Measurements from ENCODE around the gene CDKN1C. TPM values are rescaled to one million over a fixed set of nuclear protein-coding genes. Genes with fewer than 3 reads are reported as not detected.

The CDKN1C gene
- polyA plus RNA-seq, 1 donor from 2014 or later = 36.7 TPM

DNA sequence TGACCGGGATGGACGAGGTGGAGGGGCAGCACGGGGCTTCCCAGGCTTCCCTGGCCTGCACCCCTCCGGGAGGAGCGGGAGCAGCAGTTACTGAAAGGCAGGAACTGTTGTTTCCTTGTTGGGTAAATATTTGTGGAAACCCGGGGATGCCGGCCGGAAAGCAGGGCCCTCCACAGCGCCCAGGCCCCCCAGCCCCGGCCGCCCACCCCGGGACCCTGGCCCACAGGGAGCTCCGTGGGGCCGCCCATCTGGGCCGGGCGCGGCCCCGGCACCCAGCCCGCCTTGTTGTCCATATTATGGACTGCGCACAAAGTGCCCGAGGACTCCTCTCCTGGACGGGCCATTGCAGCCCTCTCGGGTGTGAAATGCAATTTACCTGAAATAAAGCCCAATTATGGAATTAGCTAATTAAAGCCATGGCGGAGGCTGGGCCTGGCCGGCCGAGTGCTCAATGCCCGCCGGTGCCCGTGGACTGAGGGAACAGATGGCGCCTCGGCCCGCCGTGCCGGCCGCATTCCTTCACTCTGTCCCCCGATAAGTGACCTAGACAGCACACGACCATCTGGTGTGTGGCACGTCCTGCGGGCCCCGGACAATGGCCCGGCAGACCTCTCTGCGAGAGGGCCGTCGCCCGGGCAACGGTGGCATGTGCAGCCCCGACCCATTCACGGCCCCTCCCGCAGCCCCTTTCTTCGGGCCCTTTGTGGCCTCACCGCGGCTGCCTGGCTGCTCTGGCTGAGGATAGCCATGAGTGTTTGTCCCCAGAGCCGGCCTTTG, 35.4 kb downstream of the CDKN1C start:
- Histone ChIP-seq H3K4me3 (ENCODE audit: low read length) (no peak overlapping the region), H3F3A (ENCODE audit: insufficient read depth, low read length, poor library complexity, severe bottlenecking) (no peaks in the 10 kb centered on the region), H3K27me3 (ENCODE audit: insufficient read depth, low read depth, low read length) (no peaks in the 10 kb centered on the region), H3K79me2 (replicated peaks; ENCODE audit: insufficient read depth, low read length) (no peaks in the 10 kb centered on the region), H3K9me3 (ENCODE audit: low read length) (no peaks in the 10 kb centered on the region), H2AFZ (ENCODE audit: low read depth, low read length) (no peak overlapping the region), H3K9me2 (ENCODE audit: insufficient read depth, low read length) (no peaks in the 10 kb centered on the region), H3K36me3 (ENCODE audit: insufficient read depth, low read length) (no peaks in the 10 kb centered on the region), H3K9ac (ENCODE audit: low read length) (no peak overlapping the region), H3K27ac (ENCODE audit: low read length) (no peak overlapping the region), H4K20me1 (ENCODE audit: insufficient read depth) (no peaks in the 10 kb centered on the region), H3K4me2 (ENCODE audit: low read length) (no peak overlapping the region)
- TF ChIP-seq POLR2AphosphoS5 (IDR thresholded peaks at IDR 0.05) = no peak
- TF ChIP-seq, protein P1, sequence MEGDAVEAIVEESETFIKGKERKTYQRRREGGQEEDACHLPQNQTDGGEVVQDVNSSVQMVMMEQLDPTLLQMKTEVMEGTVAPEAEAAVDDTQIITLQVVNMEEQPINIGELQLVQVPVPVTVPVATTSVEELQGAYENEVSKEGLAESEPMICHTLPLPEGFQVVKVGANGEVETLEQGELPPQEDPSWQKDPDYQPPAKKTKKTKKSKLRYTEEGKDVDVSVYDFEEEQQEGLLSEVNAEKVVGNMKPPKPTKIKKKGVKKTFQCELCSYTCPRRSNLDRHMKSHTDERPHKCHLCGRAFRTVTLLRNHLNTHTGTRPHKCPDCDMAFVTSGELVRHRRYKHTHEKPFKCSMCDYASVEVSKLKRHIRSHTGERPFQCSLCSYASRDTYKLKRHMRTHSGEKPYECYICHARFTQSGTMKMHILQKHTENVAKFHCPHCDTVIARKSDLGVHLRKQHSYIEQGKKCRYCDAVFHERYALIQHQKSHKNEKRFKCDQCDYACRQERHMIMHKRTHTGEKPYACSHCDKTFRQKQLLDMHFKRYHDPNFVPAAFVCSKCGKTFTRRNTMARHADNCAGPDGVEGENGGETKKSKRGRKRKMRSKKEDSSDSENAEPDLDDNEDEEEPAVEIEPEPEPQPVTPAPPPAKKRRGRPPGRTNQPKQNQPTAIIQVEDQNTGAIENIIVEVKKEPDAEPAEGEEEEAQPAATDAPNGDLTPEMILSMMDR (IDR thresholded peaks at IDR 0.05; ENCODE audit: poor library complexity, severe bottlenecking) = no peak
- TF ChIP-seq EZH2 (IDR thresholded peaks at IDR 0.05; ENCODE audit: borderline replicate concordance, insufficient read depth, low read length, poor library complexity, severe bottlenecking) = no peak
- TF ChIP-seq MXI1 (conservative IDR thresholded peaks at IDR 0.05; ENCODE audit: poor library complexity, severe bottlenecking) = no peak
- no peak for TF ChIP-seq TAF1 (IDR thresholded peaks at IDR 0.05; ENCODE audit: low read depth)
- TF ChIP-seq, protein P2, sequence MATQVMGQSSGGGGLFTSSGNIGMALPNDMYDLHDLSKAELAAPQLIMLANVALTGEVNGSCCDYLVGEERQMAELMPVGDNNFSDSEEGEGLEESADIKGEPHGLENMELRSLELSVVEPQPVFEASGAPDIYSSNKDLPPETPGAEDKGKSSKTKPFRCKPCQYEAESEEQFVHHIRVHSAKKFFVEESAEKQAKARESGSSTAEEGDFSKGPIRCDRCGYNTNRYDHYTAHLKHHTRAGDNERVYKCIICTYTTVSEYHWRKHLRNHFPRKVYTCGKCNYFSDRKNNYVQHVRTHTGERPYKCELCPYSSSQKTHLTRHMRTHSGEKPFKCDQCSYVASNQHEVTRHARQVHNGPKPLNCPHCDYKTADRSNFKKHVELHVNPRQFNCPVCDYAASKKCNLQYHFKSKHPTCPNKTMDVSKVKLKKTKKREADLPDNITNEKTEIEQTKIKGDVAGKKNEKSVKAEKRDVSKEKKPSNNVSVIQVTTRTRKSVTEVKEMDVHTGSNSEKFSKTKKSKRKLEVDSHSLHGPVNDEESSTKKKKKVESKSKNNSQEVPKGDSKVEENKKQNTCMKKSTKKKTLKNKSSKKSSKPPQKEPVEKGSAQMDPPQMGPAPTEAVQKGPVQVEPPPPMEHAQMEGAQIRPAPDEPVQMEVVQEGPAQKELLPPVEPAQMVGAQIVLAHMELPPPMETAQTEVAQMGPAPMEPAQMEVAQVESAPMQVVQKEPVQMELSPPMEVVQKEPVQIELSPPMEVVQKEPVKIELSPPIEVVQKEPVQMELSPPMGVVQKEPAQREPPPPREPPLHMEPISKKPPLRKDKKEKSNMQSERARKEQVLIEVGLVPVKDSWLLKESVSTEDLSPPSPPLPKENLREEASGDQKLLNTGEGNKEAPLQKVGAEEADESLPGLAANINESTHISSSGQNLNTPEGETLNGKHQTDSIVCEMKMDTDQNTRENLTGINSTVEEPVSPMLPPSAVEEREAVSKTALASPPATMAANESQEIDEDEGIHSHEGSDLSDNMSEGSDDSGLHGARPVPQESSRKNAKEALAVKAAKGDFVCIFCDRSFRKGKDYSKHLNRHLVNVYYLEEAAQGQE (IDR thresholded peaks at IDR 0.05; ENCODE audit: borderline replicate concordance) = no peak
- no peak for TF ChIP-seq RAD21 (conservative IDR thresholded peaks at IDR 0.05)
- no peak for TF ChIP-seq EP300 (conservative IDR thresholded peaks at IDR 0.05; ENCODE audit: poor library complexity, severe bottlenecking)
- no peak for TF ChIP-seq SMC3 (conservative IDR thresholded peaks at IDR 0.05; ENCODE audit: poor library complexity)

DNA sequence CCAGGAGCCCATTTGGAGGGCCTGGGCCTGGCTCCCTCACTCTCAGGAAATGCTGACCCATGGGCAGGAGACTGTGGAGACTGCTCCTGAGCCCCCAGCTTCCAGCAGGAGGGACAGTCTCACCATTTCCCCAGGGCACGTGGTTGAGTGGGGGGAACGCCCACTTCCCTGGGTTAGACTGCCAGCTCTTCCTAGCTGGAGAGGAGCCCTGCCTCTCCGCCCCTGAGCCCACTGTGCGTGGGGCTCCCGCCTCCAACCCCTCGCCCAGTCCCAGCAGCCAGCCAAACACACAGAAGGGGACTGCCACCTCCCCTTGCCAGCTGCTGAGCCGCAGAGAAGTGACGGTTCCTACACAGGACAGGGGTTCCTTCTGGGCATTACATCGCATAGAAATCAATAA, 37.1 kb downstream of the CDKN1C start:
- Histone ChIP-seq H3K79me2 (replicated peaks; ENCODE audit: insufficient read depth, low read length) (no peaks in the 10 kb centered on the region), H2AFZ (ENCODE audit: low read depth, low read length) (no peak overlapping the region), H3K27me3 (ENCODE audit: insufficient read depth, low read depth, low read length) (no peaks in the 10 kb centered on the region), H3K9me3 (ENCODE audit: low read length) (no peaks in the 10 kb centered on the region), H3K4me3 (ENCODE audit: low read length) (no peak overlapping the region), H3K9me2 (ENCODE audit: insufficient read depth, low read length) (no peaks in the 10 kb centered on the region), H3K4me2 (ENCODE audit: low read length) (no peak overlapping the region), H3F3A (ENCODE audit: insufficient read depth, low read length, poor library complexity, severe bottlenecking) (no peaks in the 10 kb centered on the region), H3K36me3 (ENCODE audit: insufficient read depth, low read length) (no peaks in the 10 kb centered on the region), H3K9ac (ENCODE audit: low read length) (no peak overlapping the region), H4K20me1 (ENCODE audit: insufficient read depth) (no peaks in the 10 kb centered on the region), H3K27ac (ENCODE audit: low read length) (no peak overlapping the region)
- TF ChIP-seq, protein P1 (IDR thresholded peaks at IDR 0.05; ENCODE audit: poor library complexity, severe bottlenecking) = no peak
- no peak for TF ChIP-seq TAF1 (IDR thresholded peaks at IDR 0.05; ENCODE audit: low read depth)
- TF ChIP-seq RAD21 (conservative IDR thresholded peaks at IDR 0.05) = no peak
- TF ChIP-seq POLR2AphosphoS5 (IDR thresholded peaks at IDR 0.05) = no peak
- TF ChIP-seq MXI1 (conservative IDR thresholded peaks at IDR 0.05; ENCODE audit: poor library complexity, severe bottlenecking) = no peak
- TF ChIP-seq, protein P2 (IDR thresholded peaks at IDR 0.05; ENCODE audit: borderline replicate concordance) = no peak
- no peak for TF ChIP-seq EZH2 (IDR thresholded peaks at IDR 0.05; ENCODE audit: borderline replicate concordance, insufficient read depth, low read length, poor library complexity, severe bottlenecking)
- TF ChIP-seq SMC3 (conservative IDR thresholded peaks at IDR 0.05; ENCODE audit: poor library complexity) = no peak
- TF ChIP-seq EP300 (conservative IDR thresholded peaks at IDR 0.05; ENCODE audit: poor library complexity, severe bottlenecking) = no peak

Data from neural cell (in vitro differentiated cells).